Hematopoietic multipotent progenitor cell treated with erythropoietin and hydrocortisone succinate and interleukin-3 and kit ligand, for 4 days (in vitro differentiated cells): ENCODE results near the gene UNC80.
A peak's percentile ranks its signal among the peaks of the same experiment; 100 is the strongest.

Source experiments
- DNase-seq: peaks from one replicate; pipeline ENCODE4 v3.0.0-alpha.2; 2015

UNC80 gene

DNA sequence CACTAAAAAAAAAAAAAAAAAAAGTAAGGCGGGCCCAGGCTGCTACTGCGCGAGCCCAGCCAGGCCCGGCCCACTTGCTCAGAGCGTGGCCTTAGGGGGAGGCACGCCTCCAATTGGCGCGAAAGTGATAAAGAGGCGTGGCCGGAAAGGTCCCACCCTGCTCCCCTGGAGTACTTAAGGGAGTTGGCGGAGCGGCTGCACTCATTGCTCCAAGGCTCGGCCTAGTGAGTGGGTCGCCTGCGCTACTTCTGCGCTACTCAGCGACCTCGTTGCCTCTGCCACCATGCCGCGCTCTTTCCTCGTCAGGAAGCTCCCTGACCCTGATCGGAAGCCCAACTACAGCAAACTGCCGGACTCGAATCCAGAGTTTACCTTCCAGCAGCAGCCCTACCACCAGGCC, 36.9 kb downstream of the UNC80 start:
- no peak for DNase-seq

DNA sequence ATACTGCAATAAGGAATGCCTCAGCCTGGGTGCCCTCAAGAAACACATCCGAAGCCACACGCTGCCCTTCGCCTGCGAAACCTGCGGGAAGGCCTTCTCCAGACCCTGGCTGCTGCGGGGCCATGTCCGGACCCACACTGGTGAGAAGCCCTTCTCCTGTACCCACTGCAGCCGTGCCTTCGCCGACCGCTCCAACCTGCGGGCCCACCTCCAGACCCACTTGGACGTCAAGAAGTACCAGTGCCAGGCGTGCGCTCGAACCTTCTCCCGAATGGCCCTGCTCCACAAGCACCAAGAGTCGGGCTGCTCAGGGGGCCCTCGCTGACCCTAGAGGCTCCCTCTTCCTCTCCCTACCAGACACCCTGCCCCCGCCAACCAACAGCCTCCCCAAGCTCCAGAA, 37.6 kb downstream of the UNC80 start:
- no peak for DNase-seq

DNA sequence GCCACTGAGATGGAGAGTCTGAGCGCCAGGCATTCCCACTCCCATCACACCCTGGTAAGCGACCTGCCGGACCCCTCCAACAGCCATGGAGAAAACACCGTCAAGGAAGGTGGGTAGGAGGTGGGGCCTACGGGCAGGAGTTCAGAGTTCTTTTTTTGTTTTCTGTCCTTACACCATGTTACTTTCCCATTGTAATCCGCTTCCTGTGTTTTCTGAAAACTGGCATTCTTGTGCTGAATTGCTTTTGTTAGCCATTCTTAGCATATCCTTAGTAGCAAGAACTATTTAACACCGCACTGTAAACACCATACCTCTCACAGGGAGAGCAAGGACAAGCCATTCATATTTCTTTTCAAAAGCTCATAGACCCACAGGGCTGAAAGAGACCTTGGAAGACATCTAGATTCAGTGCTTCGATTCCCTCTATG, 46.2 kb downstream of the UNC80 start:
- no peak for DNase-seq

DNA sequence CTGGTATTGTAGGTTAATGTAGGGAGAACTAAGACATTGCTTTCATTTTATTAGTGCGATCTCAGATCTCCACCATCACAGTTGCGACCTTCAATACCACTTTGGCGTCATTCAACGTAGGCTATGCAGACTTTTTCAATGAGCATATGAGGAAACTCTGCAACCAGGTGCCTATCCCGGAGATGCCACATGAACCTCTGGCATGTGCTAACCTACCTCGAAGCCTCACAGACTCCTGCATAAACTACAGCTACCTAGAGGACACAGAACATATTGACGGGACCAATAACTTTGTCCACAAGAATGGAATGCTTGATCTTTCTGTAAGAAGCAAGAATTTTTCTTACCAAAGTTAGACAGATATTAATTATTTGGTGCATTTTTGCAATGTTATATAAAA, 47.3 kb downstream of the UNC80 start:
- no peak for DNase-seq

DNA sequence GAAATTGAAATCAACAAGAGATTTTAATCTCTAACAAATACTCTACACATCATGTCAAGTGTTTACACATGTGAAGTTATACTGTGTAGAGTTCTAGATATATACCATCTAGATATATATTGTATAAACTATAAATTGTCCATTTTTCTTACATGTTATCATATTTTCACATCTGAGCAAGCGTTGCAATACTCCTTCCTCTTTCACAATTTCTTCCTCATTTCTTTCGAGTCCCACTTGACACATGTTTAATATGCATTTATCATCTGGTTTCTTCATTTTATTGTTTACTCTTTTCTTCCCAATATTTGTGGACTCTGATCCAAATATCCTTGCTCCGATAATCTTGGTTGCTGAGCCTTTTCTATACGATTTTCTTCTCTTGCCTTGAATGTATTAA, 50.2 kb downstream of the UNC80 start:
- DNase-seq = peak; percentile 64

DNA sequence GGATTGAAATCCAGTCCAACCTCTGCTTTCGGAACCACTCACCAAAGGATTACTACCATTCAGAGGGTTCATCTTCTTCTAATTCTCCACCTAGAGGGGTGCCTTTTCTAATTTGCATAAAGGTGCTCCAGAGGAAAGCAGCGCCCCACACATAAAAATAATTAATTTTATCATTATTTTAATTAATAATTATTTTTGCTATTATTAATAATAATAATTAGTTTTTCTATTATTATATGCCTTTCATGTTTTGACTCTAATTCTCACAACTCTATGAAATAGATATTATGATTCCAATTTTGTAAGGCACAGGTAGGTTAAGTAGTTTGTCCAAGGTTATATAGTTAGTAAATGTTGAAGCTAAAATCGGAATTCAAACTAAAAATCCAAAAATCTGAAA, 51.9 kb downstream of the UNC80 start:
- DNase-seq = no peak

DNA sequence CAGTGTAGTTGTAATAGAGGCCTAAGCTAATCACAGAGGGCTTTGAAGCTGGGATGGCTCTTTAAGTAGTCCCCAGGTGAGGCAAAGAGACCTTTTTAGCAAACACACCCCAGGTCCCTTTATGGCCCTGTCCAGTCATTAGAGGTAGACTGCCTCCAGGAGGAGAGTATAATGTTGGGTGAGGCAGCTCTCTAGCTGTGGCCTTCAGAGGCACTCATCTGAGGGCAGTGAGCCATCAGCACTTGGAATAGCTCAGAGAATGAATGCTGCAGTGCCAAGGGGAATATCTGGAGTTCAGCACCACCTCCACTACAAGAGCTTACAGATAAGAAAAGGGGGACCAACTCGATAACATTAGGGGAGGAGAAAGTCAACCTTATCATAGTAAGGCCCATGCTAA, 52.8 kb downstream of the UNC80 start:
- DNase-seq = no peak

DNA sequence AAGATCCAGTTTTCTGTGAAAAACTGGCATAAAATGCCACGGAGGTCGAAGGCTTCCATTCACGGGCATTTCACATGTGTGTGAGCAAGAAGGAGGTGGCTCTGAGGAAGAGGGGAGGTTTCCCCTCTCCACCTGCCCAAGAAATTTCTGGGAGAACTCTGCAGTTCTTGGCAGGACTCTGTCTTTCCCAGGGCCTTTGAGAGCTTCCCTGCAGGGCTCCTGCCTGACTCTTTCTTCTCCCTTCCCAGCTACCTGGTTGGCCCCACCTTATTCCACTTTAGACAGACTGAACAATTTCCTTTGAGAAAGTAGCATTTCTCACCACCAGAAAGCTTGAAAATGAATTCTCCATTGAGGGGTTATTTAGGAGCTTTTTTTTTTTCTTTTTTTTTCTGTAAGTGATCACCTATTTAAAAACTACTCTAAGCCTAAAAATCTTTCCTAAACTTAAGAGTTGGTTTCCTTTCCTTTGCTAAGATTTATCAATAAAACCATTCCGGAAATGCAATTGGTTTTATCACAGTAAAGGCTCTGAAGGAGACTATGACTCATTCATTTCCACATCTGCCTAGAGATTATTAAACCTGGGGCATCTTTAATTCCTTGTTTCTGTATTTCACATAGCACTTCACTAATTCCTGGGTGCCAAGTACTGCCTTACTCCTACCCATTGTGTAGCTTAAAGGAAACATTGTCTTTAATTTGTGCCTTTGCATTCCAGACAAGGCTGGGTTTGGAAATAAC, 59.3 kb downstream of the UNC80 start:
- no peak for DNase-seq

DNA sequence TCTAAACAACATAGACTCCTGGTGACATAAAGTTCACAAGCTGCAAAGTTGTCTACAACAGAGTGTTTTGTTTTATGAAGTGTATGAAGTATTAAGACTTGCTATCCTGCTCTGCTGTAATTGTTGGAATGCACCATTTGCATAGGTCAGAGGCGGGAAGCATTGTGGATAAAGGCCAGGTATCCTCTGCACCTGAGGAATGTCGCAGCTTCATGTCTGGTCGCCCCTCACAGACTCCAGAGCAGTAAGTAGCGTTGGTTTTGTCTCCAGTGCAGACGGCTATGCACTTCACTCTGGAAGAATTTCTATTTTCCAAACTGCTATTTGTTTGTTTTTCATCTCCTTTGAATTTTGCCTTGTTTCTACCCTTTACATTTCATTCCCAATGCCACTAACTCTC, 63.1 kb downstream of the UNC80 start:
- no peak for DNase-seq

DNA sequence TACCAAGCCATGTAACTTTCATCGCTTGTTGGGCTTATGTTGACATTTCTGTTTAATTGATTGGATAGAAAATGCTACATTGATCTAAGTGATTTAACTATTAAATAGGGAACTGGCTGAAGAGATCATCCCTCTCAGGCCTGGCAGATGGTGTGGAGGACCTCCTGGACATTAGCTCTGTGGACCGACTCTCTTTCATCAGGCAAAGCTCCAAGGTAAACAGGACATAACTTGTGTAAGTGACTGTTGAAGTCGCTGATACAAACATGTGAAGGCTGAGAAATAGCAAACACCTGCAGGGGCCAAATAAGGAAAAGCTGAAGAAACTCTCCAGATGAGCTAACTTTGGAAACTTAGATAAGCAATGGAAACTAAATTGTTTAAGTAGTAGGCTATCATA, 68.8 kb downstream of the UNC80 start:
- no peak for DNase-seq

DNA sequence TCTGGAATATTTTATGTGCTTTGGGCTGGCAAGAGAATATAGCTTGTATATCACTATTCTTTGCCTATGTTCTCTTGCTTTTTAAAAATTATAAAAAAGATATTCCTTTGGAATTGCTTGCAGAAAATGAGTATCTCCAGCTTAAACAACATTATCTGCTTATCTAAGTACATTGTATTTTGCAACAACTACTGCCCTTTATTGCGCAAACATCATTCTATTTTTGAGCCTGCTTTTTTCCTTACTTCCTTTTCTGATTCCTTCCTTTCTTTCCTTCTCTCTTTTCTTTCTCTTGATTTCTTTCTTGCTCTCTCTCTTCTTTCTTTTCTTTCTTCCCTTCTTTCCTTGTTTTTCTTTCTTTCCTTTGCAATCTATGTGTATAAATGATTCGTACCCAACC, 74.0 kb downstream of the UNC80 start:
- peak; percentile 22 for DNase-seq

DNA sequence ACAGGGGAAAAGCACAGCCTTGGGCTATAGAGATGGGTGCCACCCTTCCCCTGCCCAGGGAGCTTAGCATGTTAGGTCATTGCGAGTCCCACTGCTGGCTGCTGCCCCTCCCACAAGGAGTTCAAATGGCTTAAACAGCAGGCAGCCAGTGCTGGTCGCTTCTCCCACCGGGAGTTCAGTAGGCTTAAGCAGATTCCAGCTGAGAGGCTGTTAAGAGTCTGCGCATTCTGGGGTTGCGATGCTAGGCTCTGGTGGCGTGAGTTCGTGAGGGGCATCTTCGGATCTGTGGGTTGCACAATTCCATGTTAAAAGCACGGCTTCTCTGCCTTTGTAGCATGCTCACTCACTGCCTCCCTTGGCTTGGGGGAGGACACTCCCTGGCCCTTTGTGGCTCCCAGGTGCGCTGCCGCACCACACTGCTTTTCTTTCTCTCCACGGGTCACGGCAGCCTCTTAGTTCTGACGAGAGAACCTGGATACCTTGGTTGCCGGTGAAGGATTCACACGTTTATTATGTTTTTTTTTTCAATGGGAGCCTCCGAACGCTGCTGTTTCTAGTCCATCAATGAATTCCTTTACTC, 93.2 kb downstream of the UNC80 start:
- DNase-seq = no peak

DNA sequence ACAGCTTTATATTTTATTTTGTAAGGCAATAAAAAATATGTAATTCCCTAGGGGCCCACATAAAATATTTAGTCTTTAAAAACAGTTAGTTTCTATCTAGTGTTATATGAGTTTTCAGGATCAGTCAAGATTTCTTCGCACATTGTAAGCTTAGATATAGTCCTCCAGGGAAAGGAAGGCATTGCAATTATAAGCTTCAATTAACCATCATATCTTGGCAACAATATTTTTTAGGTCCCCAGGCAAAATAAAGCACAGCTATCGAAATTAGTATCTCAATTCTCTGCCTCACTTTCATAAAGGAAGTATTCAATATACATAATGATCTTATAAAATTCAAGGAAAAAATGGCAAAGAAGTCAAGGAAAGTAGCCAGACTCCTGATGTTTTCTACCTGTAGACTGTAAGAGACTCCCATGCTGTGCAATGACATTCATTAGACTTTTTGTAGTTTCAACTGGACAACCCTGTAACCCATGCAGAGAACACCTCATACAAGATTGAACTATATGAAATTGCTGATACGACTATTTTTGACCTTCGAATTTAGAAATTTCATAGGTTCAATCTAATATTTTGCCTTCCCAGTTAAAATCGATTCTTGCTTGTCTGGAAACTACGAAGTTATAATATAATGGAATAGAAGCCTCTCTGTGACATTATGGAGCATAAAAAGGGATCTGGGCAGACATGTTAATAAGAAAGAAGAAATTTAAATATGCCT, 96.8 kb downstream of the UNC80 start:
- no peak for DNase-seq

DNA sequence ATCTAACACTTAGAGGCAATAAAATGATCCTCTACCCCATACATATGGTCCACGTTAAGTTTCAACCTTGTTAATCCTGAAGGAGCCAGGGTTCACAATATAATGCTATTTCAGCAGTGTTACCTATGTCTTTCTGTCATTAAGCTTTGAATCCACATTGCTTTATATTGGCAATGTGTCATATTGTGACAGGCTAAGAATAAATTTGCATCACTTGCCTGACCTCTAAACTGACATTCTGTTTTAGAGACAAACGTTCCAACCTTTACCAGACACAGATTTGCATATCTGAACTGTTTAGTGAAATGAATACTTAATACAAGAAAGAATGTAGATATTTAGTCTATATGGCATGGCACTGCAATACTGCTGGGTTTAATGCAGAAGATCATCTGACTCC, 98.4 kb downstream of the UNC80 start:
- no peak for DNase-seq

DNA sequence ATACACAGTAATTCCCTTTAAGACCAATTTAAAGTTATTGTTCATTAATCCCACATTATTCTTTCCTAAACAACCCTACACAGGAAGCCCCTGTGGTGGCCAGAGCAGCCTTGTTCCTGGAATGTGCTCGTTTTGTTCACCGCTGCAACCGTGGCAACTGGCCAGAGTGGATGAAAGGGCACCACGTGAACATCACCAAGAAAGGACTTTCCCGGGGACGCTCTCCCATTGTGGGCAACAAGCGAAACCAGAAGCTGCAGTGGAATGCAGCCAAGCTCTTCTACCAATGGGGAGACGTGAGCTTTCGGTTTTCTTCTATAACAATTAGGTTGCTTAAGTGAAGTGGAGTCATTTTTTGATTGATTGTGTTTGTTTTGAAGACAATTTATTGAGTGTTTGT, 101.0 kb downstream of the UNC80 start:
- DNase-seq = no peak

DNA sequence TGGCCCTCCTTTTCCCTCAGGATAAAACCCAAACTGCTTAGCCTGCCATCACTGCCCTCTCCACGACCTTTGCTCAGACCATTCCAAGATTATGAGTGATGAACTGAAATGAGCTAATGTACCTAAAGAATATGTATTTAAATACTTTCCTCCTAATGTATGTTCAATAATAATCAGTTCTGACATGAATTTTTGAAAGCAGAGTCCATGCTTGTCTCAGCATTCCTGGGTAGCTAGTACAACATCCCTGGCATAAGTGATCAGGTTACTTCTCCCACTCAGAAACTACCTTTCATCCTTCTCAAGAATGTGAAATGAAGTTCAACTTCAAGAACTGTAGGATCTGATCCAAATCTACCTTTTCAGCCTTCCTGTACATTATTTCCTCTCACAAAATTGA, 103.6 kb downstream of the UNC80 start:
- DNase-seq = no peak

DNA sequence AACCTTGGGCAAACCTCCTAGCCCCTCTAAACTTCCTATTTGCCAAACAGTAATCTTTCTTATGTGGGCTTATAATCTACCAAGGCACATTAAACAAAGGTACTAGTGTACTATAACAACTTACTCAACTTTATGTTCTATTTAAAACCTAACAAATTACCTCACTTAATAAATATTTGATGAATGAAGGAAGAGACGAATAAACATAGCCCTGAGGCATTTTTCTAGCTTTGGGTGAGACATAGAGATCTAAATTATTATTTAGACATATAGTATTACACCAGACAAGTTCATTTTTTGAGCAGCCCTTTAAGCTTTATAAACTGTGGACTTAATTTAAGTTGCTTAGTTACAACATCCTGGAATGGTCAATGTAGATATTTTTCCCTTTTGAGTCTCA, 104.6 kb downstream of the UNC80 start:
- no peak for DNase-seq

DNA sequence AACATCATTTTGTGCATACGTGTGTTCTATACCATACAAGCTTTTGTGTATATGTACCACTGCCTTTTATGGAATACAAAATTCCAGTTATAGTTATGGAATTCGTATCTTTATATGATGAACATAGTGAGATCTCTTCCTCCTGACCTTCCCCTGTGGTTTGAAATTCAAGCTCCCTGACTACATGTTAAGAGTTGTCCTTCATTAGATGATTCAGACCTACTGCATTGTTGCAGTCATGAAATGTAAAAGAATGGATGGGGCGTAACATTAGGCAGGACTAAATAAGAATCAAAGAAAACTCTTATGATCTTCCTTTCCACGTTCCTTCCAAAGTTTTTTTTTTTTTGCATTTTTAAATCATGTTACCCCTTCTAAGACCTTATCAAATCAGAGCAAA, 107.1 kb downstream of the UNC80 start:
- DNase-seq = no peak

DNA sequence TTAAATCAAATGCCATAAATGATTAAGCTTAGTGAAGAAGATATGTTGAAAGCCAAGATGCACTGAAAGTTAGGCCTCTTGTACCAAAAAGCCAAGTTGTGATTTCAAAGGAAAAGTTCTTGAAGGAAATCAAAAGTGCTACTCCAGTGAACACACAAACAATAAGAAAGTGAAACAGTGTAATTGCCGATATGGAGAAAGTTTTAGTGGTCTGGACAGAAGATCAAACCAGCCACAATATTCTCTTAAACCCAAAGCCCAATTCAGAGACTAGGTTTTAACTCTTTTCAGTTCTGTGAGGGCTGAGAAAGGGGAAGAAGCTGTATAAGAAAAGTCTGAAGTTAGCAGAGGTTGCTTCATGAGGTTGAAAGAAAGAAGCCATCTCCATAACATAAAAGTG, 129.0 kb downstream of the UNC80 start:
- DNase-seq = no peak

DNA sequence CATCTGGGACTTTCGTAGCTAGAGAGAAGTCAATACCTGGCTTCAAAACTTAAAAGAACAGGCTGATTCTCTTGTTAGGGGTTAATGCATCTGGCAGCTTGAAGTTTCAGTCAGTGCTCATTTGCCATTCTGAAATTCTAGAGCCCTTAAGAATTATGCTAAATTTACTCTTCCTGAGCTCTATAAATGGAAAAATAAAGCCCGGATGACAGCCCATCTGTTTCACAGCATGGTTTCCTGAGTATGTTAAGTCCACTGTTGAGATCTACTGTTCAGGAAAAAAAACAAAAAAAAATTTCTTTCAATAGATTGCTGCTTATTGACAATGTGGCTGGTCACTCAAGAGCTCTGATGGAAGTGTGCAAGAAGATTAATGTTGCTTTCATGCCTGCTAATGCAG, 129.5 kb downstream of the UNC80 start:
- no peak for DNase-seq

DNA sequence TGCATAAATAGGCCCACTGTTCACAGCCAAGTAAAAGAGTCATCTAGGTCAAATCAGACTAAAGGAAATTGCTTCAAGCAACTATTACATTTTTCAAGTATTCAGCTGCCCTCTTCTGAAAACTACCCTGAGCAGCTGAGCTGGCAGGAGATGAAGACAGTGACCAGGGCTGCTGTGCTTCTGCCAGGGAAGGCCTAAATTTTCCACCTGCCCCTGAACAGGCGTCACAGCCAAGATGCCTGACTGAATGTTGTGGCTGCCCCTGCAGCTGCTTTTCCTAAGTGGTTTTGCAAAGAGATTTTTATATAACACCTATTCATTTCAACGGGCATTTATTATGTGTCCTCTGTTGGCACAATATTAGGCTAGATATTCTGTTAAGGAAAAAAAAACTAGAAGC, 134.1 kb downstream of the UNC80 start:
- DNase-seq = no peak

DNA sequence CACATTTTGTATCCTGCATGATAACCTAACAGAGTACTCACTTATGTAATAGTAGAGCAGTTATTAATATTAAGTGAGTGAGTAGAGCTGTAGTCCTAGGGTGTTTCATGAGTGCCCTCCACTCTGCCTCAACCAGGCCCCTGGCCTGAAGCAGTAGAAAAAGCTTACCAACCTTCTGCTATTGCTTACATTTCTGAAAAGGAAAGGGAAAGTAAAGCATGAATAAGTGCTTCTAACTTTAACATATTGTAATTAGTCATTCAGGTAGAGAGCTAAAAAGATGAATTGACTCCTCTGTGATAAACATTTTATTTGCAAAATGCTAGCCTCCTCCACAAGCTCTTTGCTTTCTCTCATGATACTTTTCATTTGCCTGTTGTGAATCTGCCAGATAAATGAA, 136.1 kb downstream of the UNC80 start:
- DNase-seq = no peak

DNA sequence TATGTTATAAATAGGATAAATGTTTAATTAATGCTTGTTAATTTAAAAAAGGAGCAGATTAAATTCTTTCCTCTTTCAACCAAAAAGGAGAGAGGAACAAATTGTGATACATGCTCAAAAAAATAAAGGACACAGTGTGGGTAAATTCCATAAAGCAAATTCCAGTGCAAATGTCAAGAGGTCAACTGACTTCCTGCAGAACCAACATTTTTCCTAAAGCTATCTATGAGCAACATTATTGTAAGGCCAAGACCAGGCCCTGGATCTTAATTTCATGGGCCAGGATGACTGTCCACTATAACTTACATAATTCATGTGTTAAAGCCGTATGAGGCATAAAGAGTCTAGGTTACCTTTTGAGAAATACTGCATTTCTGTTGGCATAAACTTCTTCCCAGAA, 136.9 kb downstream of the UNC80 start:
- DNase-seq = no peak

DNA sequence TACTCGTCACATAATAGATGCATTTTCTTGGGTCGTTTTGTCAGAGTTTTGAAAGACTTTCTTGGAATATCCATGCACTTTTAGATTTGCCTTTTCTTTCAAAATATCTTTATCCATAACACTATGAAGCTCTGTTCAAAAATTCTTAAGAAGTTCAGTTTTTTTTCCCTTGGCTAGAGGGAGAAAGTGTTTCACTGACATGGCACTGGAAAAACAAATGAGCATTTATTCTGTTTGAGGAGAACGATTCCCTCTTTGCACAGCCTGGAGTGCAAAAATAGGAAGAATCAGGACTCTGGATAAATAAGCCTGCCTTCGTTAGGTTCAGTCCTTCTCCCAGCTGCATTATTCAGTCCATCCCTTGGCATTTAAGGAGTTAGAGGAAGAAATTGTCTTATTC, 139.9 kb downstream of the UNC80 start:
- no peak for DNase-seq
